Jurkat, Clone E6-1 (cell line): Measurements from ENCODE around the gene ETV1.
"Not testable (repeated sequence)": the region's sequence is repeated elsewhere in the genome, so short reads cannot be mapped to it uniquely, and the experiment has no call there.

Source experiments
- DNase-seq: peaks from one replicate; pipeline ENCODE4 v3.0.0-alpha.2; 2011; ENCODE audit warnings: low read depth, low spot score
- H3K4me3 ChIP-seq: 2 replicates; pipeline ENCODE4 v1.5.1; 2011; ENCODE audit warnings: mild to moderate bottlenecking, low read length, control low read depth, moderate library complexity

Gene ETV1

GRCh38 chr7:13947535-13947934 is 41.9 kb downstream of the ETV1 start:
- DNase-seq = no peak
- H3K4me3 ChIP-seq = no peak overlapping the region

- DNase-seq = no peak
- H3K4me3 ChIP-seq = no peak overlapping the region
Observed at GRCh38 chr7:13946181-13946580, 43.3 kb downstream of the ETV1 start.

GRCh38 chr7:13945670-13946069 is 43.8 kb downstream of the ETV1 start:
- H3K4me3 ChIP-seq = no peak overlapping the region
- DNase-seq = no peak

GRCh38 chr7:13933536-13933935 is 55.9 kb downstream of the ETV1 start:
- no peak for DNase-seq
- H3K4me3 ChIP-seq = no peak overlapping the region

GRCh38 chr7:13933091-13933490 is 56.4 kb downstream of the ETV1 start:
- H3K4me3 ChIP-seq = no peak overlapping the region
- DNase-seq = no peak

GRCh38 chr7:13932131-13932530 is 57.3 kb downstream of the ETV1 start:
- DNase-seq = no peak
- no peak overlapping the region for H3K4me3 ChIP-seq

- H3K4me3 ChIP-seq = no peak overlapping the region
- DNase-seq = no peak
Observed at GRCh38 chr7:13921062-13921461, 68.4 kb downstream of the ETV1 start.

GRCh38 chr7:13920053-13920697 is 69.3 kb downstream of the ETV1 start:
- H3K4me3 ChIP-seq = no peak overlapping the region
- DNase-seq = no peak

GRCh38 chr7:13918333-13918732 is 71.1 kb downstream of the ETV1 start:
- H3K4me3 ChIP-seq, DNase-seq: not testable (repeated sequence)

- not testable (repeated sequence) for H3K4me3 ChIP-seq, DNase-seq
Observed at GRCh38 chr7:13917103-13917502, 72.4 kb downstream of the ETV1 start.

GRCh38 chr7:13915891-13916290 is 73.6 kb downstream of the ETV1 start:
- H3K4me3 ChIP-seq = no peak overlapping the region
- DNase-seq = no peak

- H3K4me3 ChIP-seq = no peak overlapping the region
- DNase-seq = no peak
Observed at GRCh38 chr7:13912715-13913278, 76.7 kb downstream of the ETV1 start.

- H3K4me3 ChIP-seq = no peak overlapping the region
- no peak for DNase-seq
Observed at GRCh38 chr7:13911909-13912308, 77.6 kb downstream of the ETV1 start.

- no peak overlapping the region for H3K4me3 ChIP-seq
- DNase-seq = peak; percentile 71
Observed at GRCh38 chr7:13910805-13911551, 78.5 kb downstream of the ETV1 start.

GRCh38 chr7:13908667-13909397 is 80.6 kb downstream of the ETV1 start:
- H3K4me3 ChIP-seq = no peak overlapping the region
- peak; percentile 84 for DNase-seq

- no peak for DNase-seq
- H3K4me3 ChIP-seq = no peak overlapping the region
Observed at GRCh38 chr7:13907831-13908230, 81.6 kb downstream of the ETV1 start.

- H3K4me3 ChIP-seq = no peak overlapping the region
- no peak for DNase-seq
Observed at GRCh38 chr7:13904689-13905088, 84.8 kb downstream of the ETV1 start.

- DNase-seq = no peak
Observed at GRCh38 chr7:13904007-13904406, 85.5 kb downstream of the ETV1 start.

GRCh38 chr7:13901577-13901976 is 87.9 kb downstream of the ETV1 start:
- DNase-seq = no peak
- H3K4me3 ChIP-seq = no peak overlapping the region

More at GRCh38 chr7:13904007-13904406, 85.5 kb downstream of the ETV1 start:
- no peak overlapping the region for H3K4me3 ChIP-seq
